ENCODE data around the gene CLSTN2. TPM values are rescaled to one million over a fixed set of nuclear protein-coding genes. Genes with fewer than 3 reads are reported as not detected.

Gene CLSTN2
- total RNA-seq, 1 experiment from 2014 or later, result 0.68 TPM

DNA sequence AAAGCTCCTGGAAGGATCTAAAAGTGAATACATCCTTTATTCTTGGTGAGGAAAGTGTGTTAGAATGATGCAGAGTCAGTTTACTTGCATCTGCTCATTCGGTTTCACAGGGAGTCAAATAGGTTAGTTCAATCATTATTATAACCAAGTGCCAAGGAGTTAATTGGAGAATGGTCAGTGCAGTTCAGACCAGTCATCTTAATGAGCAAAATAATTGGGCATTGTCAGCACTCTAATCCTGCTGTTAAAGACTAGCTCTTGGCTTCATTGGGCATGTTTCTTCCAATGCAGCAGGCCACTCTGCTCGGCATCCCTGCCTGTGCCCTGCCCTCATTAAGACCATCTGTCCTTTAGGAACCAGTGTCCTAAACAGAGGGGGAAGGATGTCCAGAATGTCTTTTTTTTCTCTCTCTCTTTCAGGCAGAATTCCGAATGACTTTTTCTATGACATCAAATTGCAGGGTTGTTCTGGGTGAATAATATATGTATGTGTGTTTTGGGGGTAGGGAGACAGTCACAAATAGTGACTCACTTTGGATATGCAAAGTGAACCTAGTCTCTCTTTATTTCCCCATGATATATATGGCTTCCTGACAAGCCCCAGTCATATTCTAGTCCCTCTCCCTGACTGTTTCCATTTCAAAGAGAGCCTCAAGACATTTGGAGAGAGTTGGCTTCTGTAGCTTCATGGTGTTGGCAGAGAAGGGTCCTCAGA, 537.5 kb downstream of the CLSTN2 start:
- Histone ChIP-seq H2BK12ac (ENCODE audit: insufficient read length, low read depth, low read length) (no peak overlapping the region), H3K4ac (ENCODE audit: low read depth, low read length) (no peak overlapping the region), H3K23me2 (ENCODE audit: insufficient read length, low read depth, low read length, poor library complexity, severe bottlenecking) (no peaks in the 10 kb centered on the region), H2AFZ (ENCODE audit: low read length) (no peak overlapping the region), H2AK5ac (ENCODE audit: insufficient read length, low read length) (no peak overlapping the region), H3K18ac (ENCODE audit: insufficient read length, low read depth, low read length) (no peak overlapping the region), H3K23ac (ENCODE audit: insufficient read length, low read depth, low read length) (no peak overlapping the region), H4K8ac (replicated peaks; ENCODE audit: insufficient read length, low read depth, low read length) (no peak overlapping the region), H3K9me3 (ENCODE audit: control insufficient read depth, low read depth, low read length) (no peaks in the 10 kb centered on the region), H3K4me1 (ENCODE audit: insufficient read depth, low read length) (no peaks in the 10 kb centered on the region; the same call in 1 of the 2 replicates), H3K27ac (ENCODE audit: insufficient read length, low read depth, low read length) (no peak overlapping the region), H3K9ac (ENCODE audit: extremely low read depth, insufficient read length, low read length) (no peak overlapping the region), H4K91ac (ENCODE audit: insufficient read length, low read depth, low read length) (no peak overlapping the region), H3K79me1 (ENCODE audit: insufficient read depth, low read depth, low read length, poor library complexity, severe bottlenecking) (no peaks in the 10 kb centered on the region), H3K27me3 (ENCODE audit: insufficient read depth, low read length) (no peaks in the 10 kb centered on the region), H3K4me2 (ENCODE audit: insufficient read depth, insufficient read length, low read length) (no peak overlapping the region), H2BK15ac (ENCODE audit: low read depth, low read length) (no peak overlapping the region), H2BK20ac (ENCODE audit: low read depth, low read length, poor library complexity, severe bottlenecking) (no peak overlapping the region), H3T11ph (ENCODE audit: low read length) (no peak overlapping the region), H4K5ac (ENCODE audit: insufficient read length, low read depth, low read length) (no peak overlapping the region), H2BK5ac (ENCODE audit: insufficient read length, low read length) (no peak overlapping the region), H3K56ac (ENCODE audit: insufficient read length, low read depth, low read length) (no peak overlapping the region), H4K20me1 (ENCODE audit: control insufficient read depth, insufficient read depth, insufficient read length) (no peaks in the 10 kb centered on the region), H3K14ac (ENCODE audit: insufficient read depth, low read length) (no peak overlapping the region), H2BK120ac (ENCODE audit: low read depth, low read length, poor library complexity, severe bottlenecking) (no peak overlapping the region), H3K79me2 (ENCODE audit: insufficient read depth, low read length) (no peaks in the 10 kb centered on the region)
- no peak overlapping the region for H3K27ac Mint-ChIP-seq
- H3K36me3 Mint-ChIP-seq (ENCODE audit: insufficient read depth in 1 of 3, low read depth in 3 of 3), result no peaks in the 10 kb centered on the region; a peak in 2 of 7 replicates
- no peaks in the 10 kb centered on the region; a peak in 1 of 5 replicates for H3K9me3 Mint-ChIP-seq
- peaks cover 10% of the 10 kb centered on the region for H3K27me3 Mint-ChIP-seq (ENCODE audit: low read depth)
- no peak for DNase-seq
- TF ChIP-seq, protein P1, sequence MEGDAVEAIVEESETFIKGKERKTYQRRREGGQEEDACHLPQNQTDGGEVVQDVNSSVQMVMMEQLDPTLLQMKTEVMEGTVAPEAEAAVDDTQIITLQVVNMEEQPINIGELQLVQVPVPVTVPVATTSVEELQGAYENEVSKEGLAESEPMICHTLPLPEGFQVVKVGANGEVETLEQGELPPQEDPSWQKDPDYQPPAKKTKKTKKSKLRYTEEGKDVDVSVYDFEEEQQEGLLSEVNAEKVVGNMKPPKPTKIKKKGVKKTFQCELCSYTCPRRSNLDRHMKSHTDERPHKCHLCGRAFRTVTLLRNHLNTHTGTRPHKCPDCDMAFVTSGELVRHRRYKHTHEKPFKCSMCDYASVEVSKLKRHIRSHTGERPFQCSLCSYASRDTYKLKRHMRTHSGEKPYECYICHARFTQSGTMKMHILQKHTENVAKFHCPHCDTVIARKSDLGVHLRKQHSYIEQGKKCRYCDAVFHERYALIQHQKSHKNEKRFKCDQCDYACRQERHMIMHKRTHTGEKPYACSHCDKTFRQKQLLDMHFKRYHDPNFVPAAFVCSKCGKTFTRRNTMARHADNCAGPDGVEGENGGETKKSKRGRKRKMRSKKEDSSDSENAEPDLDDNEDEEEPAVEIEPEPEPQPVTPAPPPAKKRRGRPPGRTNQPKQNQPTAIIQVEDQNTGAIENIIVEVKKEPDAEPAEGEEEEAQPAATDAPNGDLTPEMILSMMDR (conservative IDR thresholded peaks at IDR 0.05), result no peak
- no peak overlapping the region for H3K4me3 Mint-ChIP-seq
- H3K4me1 Mint-ChIP-seq, result peaks cover 29 to 32% of the 10 kb centered on the region in 2 experiments
- no CpG with 5 or more reads among the region's 3 CpGs for WGBS (ENCODE audit: extremely low coverage, insufficient read length, low lambda C conversion rate)

Measured in H9 (cell line).